Spleen (tissue), 11 donors: Measurements from ENCODE around the gene ADAMTS5. TPM values are rescaled to one million over a fixed set of nuclear protein-coding genes. Genes with fewer than 3 reads are reported as not detected.

Source experiments
- DNase-seq: peaks from one replicate; pipeline ENCODE4 v3.0.0-alpha.2; 2020
- H3K27ac ChIP-seq, 8 donors: fragments of 200-600 bp; sonication (generic) in 7 of 8; 1 replicate in 4 of 8; 2 replicates in 4 of 8; pipeline versions ENCODE4 v1.5.0 to v1.8.0; 2016 to 2021; ENCODE audit warnings: inconsistent platforms in 4 of 8, mild to moderate bottlenecking in 4 of 8, moderate library complexity in 1 of 8
- H3K27me3 ChIP-seq, 7 donors: fragments of 200-600 bp; sonication (generic) in 6 of 7; replicated peaks in 1 of 7; 1 replicate in 4 of 7; 2 replicates in 3 of 7; pipeline versions ENCODE4 v1.5.0 to v1.8.0; 2016 to 2021; ENCODE audit warnings: inconsistent platforms in 3 of 7, mild to moderate bottlenecking in 1 of 7
- H3K36me3 ChIP-seq, 6 donors: fragments of 200-600 bp; sonication (generic) in 5 of 6; 1 replicate in 4 of 6; 2 replicates in 2 of 6; pipeline versions ENCODE4 v1.5.0 to v1.8.0; 2016 to 2021; ENCODE audit warnings: inconsistent platforms in 2 of 6
- H3K4me1 ChIP-seq, 6 donors: fragments of 200-600 bp; sonication (generic) in 5 of 6; 1 replicate in 3 of 6; 2 replicates in 3 of 6; pipeline versions ENCODE4 v1.5.0 to v1.8.0; 2016 to 2021; ENCODE audit warnings: inconsistent platforms in 3 of 6
- H3K4me3 ChIP-seq, 8 donors: fragments of 200-600 bp; sonication (generic) in 7 of 8; 1 replicate in 4 of 8; 2 replicates in 4 of 8; pipeline versions ENCODE4 v1.5.0 to v1.8.0; 2016 to 2021; ENCODE audit warnings: inconsistent platforms in 4 of 8, mild to moderate bottlenecking in 4 of 8, moderate library complexity in 2 of 8
- H3K9me3 ChIP-seq, 8 donors: fragments of 200-600 bp; sonication (generic) in 7 of 8; 1 replicate in 4 of 8; 2 replicates in 4 of 8; pipeline versions ENCODE4 v1.5.0 to v1.8.0; 2016 to 2021; ENCODE audit warnings: inconsistent platforms in 4 of 8
- POLR2A ChIP-seq, 3 donors: fragments of 450-650 bp; IDR thresholded peaks; one replicate each; pipeline ENCODE4 v1.5.1; 2017; ENCODE audit warnings: antibody characterized with exemption in 3 of 3, mild to moderate bottlenecking in 1 of 3
- POLR2AphosphoS5 ChIP-seq, 3 donors: sonication (generic); formaldehyde crosslinking; IDR thresholded peaks; one replicate each; pipeline ENCODE4 v1.5.1; 2017; ENCODE audit warnings: antibody characterized with exemption in 3 of 3
- WGBS, 5 donors: extraction: QIAGEN DNeasy Blood & Tissue Kit in 3 of 5; methylation state at CpG; one replicate each; pipeline versions ENCODE4 v1.1.5 to v1.1.7; 2013 to 2018; 5-methylcytosine and 5-hydroxymethylcytosine counted together
- intact Hi-C: fragments of 100-400 bp; cut with DNase I; formaldehyde crosslinking; loops from one replicate; pipeline ENCODE4 v1.15.0; 2023; ENCODE audit warnings: low total_unique reads
- polyA plus RNA-seq, 3 donors: library from polyadenylated mRNA; stranded (reverse); fragments of 200-250 nt; gene quantifications; one replicate each; pipeline ENCODE4 v1.2.1, GENCODE V29; 2013
- total RNA-seq, 7 donors: library from RNA; depleted of rRNA in 3 of 7; stranded (reverse); fragments of >200 nt in 3 of 7; fragmentation: NEBNext Ultra II Directional in 4 of 7; extraction: Animal tissue kit (Norgen Biotek cat#: 25700) in 4 of 7; gene quantifications; one replicate each; pipeline versions ENCODE4 v1.1.0 to v1.2.1, GENCODE V29; 2016 to 2021
- TF ChIP-seq, protein P1 (sequence below), 11 experiments: fragments of 200-600 bp in 7 of 11; fragments of 450-650 bp in 4 of 11; sonication (generic) in 4 of 11; IDR thresholded peaks in 8 of 11; conservative IDR thresholded peaks in 3 of 11; 1 replicate in 7 of 11; 2 replicates in 4 of 11; pipeline versions ENCODE4 v1.4.0 to v1.8.0; 2016 to 2021; ENCODE audit warnings: antibody characterized with exemption in 11 of 11, inconsistent platforms in 4 of 11, mild to moderate bottlenecking in 1 of 11
- donor health status: healthy with polysubstance abuse.
- donor health status: DM: no; HTN: no; CAD: no; lungs with moderate emphysema.
- donor health status: DM: no; HTN: no; CAD: no.
- donor health status: Bipolar disorder and iron deficiency.
- donor health status: healthy.
- donor health status: DM: no; HTN: no; CAD: no.
- donor health status: DM: yes; HTN: yes; CAD: no.

Gene ADAMTS5
- total and polyA plus RNA-seq, 10 donors = 1.7 to 61.2 (median 29.3) TPM

DNA sequence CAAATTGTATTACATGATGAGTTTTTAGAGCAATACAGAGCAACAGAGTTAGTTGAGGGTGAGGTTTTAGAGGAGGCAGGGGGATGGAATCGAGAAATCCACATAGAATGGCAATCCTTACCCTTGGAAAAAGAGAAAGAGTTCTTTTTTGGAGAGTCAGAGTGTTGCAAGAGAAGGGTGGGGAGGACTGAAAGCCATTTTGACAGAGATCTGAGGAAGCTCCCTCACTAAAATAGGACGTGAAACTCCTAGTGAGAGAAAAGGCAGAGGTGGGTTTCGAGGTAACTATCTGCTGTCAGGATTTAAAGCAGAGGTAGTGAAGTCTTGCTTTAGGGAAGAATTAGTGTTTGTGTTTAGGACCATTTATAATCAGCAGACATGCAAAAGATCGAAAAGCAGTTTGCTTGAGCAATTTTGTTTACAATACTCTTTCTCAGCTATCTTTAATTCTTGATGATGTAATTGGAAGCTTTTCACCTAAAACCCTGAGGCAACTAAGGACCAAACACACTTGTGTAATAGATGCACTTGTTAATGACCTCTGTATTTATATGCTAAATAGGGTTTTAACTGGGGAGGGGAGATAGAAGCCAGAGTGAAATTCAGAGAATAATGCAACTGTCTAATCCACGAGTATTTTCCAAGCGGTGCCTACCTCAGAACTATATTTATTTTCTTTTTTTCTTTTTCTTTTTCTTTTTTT is 20.0 kb downstream of the ADAMTS5 start:
- intact Hi-C loops = no loop called here
- H3K27me3 ChIP-seq = no peaks in the 10 kb centered on the region
- no peak overlapping the region for H3K4me3 ChIP-seq
- H3K9me3 ChIP-seq = no peaks in the 10 kb centered on the region
- no peak for DNase-seq
- TF ChIP-seq POLR2A (IDR thresholded peaks at IDR 0.05) = no peak
- TF ChIP-seq, protein P1, sequence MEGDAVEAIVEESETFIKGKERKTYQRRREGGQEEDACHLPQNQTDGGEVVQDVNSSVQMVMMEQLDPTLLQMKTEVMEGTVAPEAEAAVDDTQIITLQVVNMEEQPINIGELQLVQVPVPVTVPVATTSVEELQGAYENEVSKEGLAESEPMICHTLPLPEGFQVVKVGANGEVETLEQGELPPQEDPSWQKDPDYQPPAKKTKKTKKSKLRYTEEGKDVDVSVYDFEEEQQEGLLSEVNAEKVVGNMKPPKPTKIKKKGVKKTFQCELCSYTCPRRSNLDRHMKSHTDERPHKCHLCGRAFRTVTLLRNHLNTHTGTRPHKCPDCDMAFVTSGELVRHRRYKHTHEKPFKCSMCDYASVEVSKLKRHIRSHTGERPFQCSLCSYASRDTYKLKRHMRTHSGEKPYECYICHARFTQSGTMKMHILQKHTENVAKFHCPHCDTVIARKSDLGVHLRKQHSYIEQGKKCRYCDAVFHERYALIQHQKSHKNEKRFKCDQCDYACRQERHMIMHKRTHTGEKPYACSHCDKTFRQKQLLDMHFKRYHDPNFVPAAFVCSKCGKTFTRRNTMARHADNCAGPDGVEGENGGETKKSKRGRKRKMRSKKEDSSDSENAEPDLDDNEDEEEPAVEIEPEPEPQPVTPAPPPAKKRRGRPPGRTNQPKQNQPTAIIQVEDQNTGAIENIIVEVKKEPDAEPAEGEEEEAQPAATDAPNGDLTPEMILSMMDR (IDR thresholded peaks at IDR 0.05 in 8 of 11, conservative IDR thresholded peaks at IDR 0.05 in 3 of 11) = no peak
- no peak for TF ChIP-seq POLR2AphosphoS5 (IDR thresholded peaks at IDR 0.05)
- 58 to 73% (median 70%) methylated on average over 6 of the region's 6 CpGs for WGBS, 5 donors
- peaks cover 0 to 28% (median 11%) of the 10 kb centered on the region in 6 donors for H3K4me1 ChIP-seq
- no peaks in the 10 kb centered on the region for H3K36me3 ChIP-seq
- peak overlapping the region in 5 of 8 donors; percentile 30 to 51 (median 39) for H3K27ac ChIP-seq

DNA sequence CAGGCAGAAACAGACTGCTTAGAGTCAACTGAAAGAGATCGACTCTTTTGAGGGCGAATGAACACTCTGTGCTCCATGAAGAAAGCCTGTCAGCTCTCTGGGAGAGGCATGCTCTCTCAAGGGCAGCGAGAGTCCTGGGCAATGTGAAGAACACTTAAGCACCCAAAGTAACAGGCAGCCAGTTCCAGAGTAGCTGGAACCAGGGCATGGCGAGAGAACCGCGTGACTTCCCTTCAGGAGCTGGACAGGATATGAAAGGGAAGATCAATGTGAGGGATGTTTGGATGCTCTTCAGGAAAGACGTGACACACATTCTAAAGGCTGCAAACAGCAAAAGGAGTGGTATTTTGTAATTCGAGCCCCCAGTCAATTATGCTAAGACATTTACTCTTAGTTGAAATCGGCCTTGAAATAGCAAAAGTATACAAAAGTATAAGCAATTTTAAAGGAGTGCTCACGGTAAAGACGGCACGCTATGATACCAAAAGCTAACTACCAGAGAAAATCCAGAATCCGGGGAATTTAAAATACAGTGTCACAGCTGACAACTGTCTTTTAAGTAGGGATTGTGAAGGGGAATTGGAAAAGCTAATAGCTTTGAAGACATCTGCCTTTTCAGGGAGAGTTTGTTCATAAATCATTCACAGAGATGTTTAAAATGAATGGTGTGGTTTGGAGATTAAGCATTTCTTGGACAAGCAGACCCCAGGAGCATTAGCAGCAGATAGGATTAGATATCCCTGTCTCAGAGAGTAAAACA is 20.8 kb downstream of the ADAMTS5 start:
- intact Hi-C loops = no loop called here
- 56 to 70% (median 62%) methylated on average over 13 of the region's 13 CpGs for WGBS, 5 donors
- TF ChIP-seq POLR2A (IDR thresholded peaks at IDR 0.05) = no peak
- TF ChIP-seq, protein P1 (IDR thresholded peaks at IDR 0.05 in 8 of 11, conservative IDR thresholded peaks at IDR 0.05 in 3 of 11) = no peak
- peak in 1 of 3 donors; percentile 42 for TF ChIP-seq POLR2AphosphoS5 (IDR thresholded peaks at IDR 0.05)

DNA sequence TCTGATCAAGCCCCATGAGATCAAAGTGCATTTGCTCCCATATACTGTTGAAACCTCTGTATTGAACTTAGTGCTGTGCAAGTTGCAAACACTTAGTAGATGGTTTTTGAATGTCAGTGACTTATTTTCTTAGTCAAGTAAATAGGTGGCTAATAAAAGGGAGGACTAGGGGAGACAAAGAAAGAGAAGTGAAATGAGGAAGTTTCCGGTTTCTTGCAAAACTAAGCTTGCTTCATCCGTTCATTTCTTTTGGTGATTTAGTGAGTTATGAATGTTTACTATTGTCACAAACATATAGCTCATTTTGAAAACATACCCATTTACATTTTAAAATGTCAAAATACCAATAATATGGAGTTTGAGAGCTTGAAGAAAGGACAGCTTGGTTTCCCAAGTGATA is 23.0 kb downstream of the ADAMTS5 start:
- Histone ChIP-seq H3K27ac (no peak overlapping the region), H3K4me3 (no peak overlapping the region), H3K36me3 (no peaks in the 10 kb centered on the region), H3K27me3 (no peaks in the 10 kb centered on the region), H3K4me1 (peaks cover 0 to 19% (median 10%) of the 10 kb centered on the region in 6 donors), H3K9me3 (no peaks in the 10 kb centered on the region)
- intact Hi-C loops = no loop called here
- DNase-seq = no peak
- TF ChIP-seq POLR2AphosphoS5 (IDR thresholded peaks at IDR 0.05) (no peak), POLR2A (IDR thresholded peaks at IDR 0.05) (no peak)
- TF ChIP-seq, protein P1 (IDR thresholded peaks at IDR 0.05 in 8 of 11, conservative IDR thresholded peaks at IDR 0.05 in 3 of 11) = no peak
- 18 to 46% (median 31%) methylated on average over 2 of the region's 2 CpGs for WGBS, 5 donors

More for the DNA sequence above, 20.8 kb downstream of the ADAMTS5 start:
- peak overlapping the region in 7 of 8 donors; percentile 1 to 51 (median 37) for H3K27ac ChIP-seq
- H3K9me3 ChIP-seq = no peaks in the 10 kb centered on the region
- no peak for DNase-seq
- H3K36me3 ChIP-seq = no peaks in the 10 kb centered on the region
- no peaks in the 10 kb centered on the region for H3K27me3 ChIP-seq
- H3K4me1 ChIP-seq = peaks cover 0 to 25% (median 10%) of the 10 kb centered on the region in 6 donors
- H3K4me3 ChIP-seq = no peak overlapping the region

DNA sequence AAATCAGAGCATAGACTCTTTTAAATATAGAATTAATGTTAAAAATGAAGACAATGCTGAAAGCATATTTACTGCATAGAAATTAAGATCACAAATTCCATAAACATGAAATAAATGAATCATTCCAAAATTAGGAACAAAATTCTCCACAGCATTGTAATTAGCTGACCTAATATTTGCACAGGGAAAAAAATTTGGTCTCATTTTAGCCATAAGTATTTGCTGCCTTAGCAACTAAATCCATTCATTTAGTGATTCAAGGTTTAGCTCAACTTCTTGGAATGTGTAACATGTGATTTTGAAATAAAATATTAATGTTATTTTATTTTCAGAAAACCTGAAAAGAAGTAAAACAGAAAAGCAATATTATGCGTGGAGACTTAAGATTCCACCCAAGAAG is 25.5 kb downstream of the ADAMTS5 start:
- WGBS, 5 donors = 79 to 93% (median 86%) methylated on average over 1 of the region's 1 CpG
- peaks cover 0 to 10% (median 5%) of the 10 kb centered on the region in 6 donors for H3K4me1 ChIP-seq
- H3K36me3 ChIP-seq = no peaks in the 10 kb centered on the region
- DNase-seq = no peak
- no peak overlapping the region for H3K27ac ChIP-seq
- no peaks in the 10 kb centered on the region for H3K9me3 ChIP-seq
- intact Hi-C loops = no loop called here
- H3K27me3 ChIP-seq = no peaks in the 10 kb centered on the region
- H3K4me3 ChIP-seq = no peak overlapping the region
- TF ChIP-seq POLR2AphosphoS5 (IDR thresholded peaks at IDR 0.05) = no peak
- TF ChIP-seq, protein P1 (IDR thresholded peaks at IDR 0.05 in 8 of 11, conservative IDR thresholded peaks at IDR 0.05 in 3 of 11) = no peak
- no peak for TF ChIP-seq POLR2A (IDR thresholded peaks at IDR 0.05)
